ENCODE measurements around the gene TMC7.

DNA sequence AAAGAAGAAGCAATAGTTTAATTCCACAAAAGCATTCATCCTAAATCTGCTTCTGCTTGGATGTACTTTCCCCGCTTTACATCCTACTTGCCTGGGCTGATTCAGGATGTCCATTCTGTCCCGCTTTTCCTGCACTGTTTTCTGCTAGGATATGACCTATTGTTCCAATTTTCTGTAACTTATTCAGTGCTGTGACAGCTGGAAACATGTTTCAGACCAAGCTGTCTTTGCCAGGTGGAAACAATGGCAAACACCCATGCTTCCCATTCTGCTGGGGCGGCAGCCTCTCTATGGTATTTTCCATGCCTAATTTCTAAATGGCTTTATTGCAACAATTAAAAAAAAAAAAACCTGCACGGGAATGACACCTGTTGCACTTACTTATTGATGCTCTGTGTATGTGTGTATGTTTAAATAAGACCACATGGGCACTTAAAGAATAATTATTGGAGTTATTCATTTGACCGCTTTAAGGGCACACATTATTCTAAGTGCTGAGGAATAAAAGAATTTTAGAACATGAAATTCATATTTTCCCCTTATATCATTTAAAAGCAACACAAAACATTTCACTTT lies 104.7 kb downstream of the TMC7 start:
- TF ChIP-seq CTCF (conservative IDR thresholded peaks at IDR 0.05) (no peak), EZH2 (IDR thresholded peaks at IDR 0.05; ENCODE audit: low read depth) (no peak)

Measured in PC-9 (cell line).